Gastroesophageal sphincter (tissue), 3 donors: ENCODE results near the gene BABAM2.

Experiments
- CTCF ChIP-seq, 4 experiments: fragments of 200-600 bp in 2 of 4; fragments of 450-650 bp in 2 of 4; sonication (generic) in 1 of 4; IDR thresholded peaks; one replicate each; pipeline ENCODE4 v1.5.1; 2017 to 2019; ENCODE audit warnings: antibody characterized with exemption in 4 of 4, mild to moderate bottlenecking in 2 of 4, moderate library complexity in 2 of 4
- EP300 ChIP-seq: sonication (generic); formaldehyde crosslinking; IDR thresholded peaks from one replicate; pipeline ENCODE4 v1.6.1; 2017; ENCODE audit warnings: antibody characterized with exemption, mild to moderate bottlenecking
- POLR2A ChIP-seq, 2 donors: fragments of 450-650 bp; IDR thresholded peaks; one replicate each; pipeline ENCODE4 v1.6.1; 2017; ENCODE audit warnings: antibody characterized with exemption in 2 of 2, mild to moderate bottlenecking in 2 of 2, moderate library complexity in 1 of 2
- POLR2AphosphoS5 ChIP-seq: sonication (generic); formaldehyde crosslinking; IDR thresholded peaks from one replicate; pipeline ENCODE4 v1.6.1; 2017; ENCODE audit warnings: antibody characterized with exemption

GRCh38 chr2:28367667-28368356, 477.3 kb downstream of the BABAM2 start:
- TF ChIP-seq CTCF (IDR thresholded peaks at IDR 0.05): no peak
- TF ChIP-seq POLR2AphosphoS5: no peak
- no peak for TF ChIP-seq EP300
- no peak for TF ChIP-seq POLR2A (IDR thresholded peaks at IDR 0.05)
